Hematopoietic multipotent progenitor cell treated with erythropoietin and hydrocortisone succinate and interleukin-3 and kit ligand, for 4 days (in vitro differentiated cells): ENCODE data around the gene SAPCD2.

Source experiments
- DNase-seq: peaks from one replicate; pipeline ENCODE4 v3.0.0-alpha.2; 2015

The SAPCD2 gene

GRCh38 chr9:137029058-137029936, 41.1 kb downstream of the SAPCD2 start:
- peak; percentile 87 for DNase-seq

GRCh38 chr9:137028263-137029057, 41.9 kb downstream of the SAPCD2 start:
- DNase-seq = peak; percentile 81

- DNase-seq = no peak
These were observed 42.7 kb downstream of the SAPCD2 start, which contains the start of gene ABCA2 for GRCh38 chr9:137027369-137028262. Gene ABCA2, minus strand, starts transcription at chr9:137028237. Its CDS starts 97 bp downstream, at chr9:137028140.

- no peak for DNase-seq
These were observed 43.5 kb downstream of the SAPCD2 start for GRCh38 chr9:137026828-137027227.

- DNase-seq = no peak
These were observed 44.0 kb downstream of the SAPCD2 start for GRCh38 chr9:137026384-137026783.

GRCh38 chr9:137025517-137025966, 44.8 kb downstream of the SAPCD2 start:
- peak; percentile 39 for DNase-seq

GRCh38 chr9:137023583-137023991, 46.8 kb downstream of the SAPCD2 start:
- no peak for DNase-seq

GRCh38 chr9:137023157-137023556, 47.2 kb downstream of the SAPCD2 start:
- no peak for DNase-seq

- DNase-seq = no peak
These were observed 47.7 kb downstream of the SAPCD2 start for GRCh38 chr9:137022662-137023008.

- DNase-seq = peak; percentile 95
These were observed 48.2 kb downstream of the SAPCD2 start for GRCh38 chr9:137021979-137022661.

- DNase-seq = no peak
These were observed 48.8 kb downstream of the SAPCD2 start for GRCh38 chr9:137021568-137021978.

- no peak for DNase-seq
These were observed 49.4 kb downstream of the SAPCD2 start for GRCh38 chr9:137020771-137021567.

- no peak for DNase-seq
These were observed 50.3 kb downstream of the SAPCD2 start for GRCh38 chr9:137019891-137020683.

GRCh38 chr9:137018761-137019559, 51.4 kb downstream of the SAPCD2 start:
- no peak for DNase-seq

- DNase-seq = no peak
These were observed 52.4 kb downstream of the SAPCD2 start for GRCh38 chr9:137017791-137018497.

GRCh38 chr9:137017071-137017470, 53.3 kb downstream of the SAPCD2 start:
- DNase-seq = no peak

GRCh38 chr9:137016436-137016835, 53.9 kb downstream of the SAPCD2 start:
- no peak for DNase-seq

GRCh38 chr9:137015976-137016375, 54.4 kb downstream of the SAPCD2 start:
- DNase-seq = no peak

- DNase-seq = no peak
These were observed 54.8 kb downstream of the SAPCD2 start for GRCh38 chr9:137015540-137015930.
